ENCODE results near the gene SELENON.

SELENON gene

GRCh38 chr1:25864434-25864833 is 64.4 kb downstream of the SELENON start:
- no peak for DNase-seq

DNA sequence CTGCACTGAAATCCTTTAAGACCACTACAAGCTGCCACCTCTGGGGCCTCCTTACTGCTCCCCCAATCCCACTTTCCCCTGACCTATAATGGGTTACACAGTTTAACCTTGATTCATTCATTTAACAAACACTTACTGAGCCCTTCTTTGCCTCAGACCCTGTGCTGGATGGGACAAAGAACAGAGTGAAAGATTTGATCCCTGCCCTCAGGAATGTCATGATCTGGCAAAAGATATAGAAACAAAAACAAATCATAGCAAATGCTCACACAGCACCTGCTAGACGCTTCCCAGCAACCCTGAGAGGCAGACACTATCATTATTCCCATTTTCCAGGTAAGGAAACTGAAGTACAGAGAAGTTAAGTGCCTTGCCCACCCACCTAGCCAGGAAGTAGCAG is 66.3 kb downstream of the SELENON start:
- DNase-seq: no peak

DNA sequence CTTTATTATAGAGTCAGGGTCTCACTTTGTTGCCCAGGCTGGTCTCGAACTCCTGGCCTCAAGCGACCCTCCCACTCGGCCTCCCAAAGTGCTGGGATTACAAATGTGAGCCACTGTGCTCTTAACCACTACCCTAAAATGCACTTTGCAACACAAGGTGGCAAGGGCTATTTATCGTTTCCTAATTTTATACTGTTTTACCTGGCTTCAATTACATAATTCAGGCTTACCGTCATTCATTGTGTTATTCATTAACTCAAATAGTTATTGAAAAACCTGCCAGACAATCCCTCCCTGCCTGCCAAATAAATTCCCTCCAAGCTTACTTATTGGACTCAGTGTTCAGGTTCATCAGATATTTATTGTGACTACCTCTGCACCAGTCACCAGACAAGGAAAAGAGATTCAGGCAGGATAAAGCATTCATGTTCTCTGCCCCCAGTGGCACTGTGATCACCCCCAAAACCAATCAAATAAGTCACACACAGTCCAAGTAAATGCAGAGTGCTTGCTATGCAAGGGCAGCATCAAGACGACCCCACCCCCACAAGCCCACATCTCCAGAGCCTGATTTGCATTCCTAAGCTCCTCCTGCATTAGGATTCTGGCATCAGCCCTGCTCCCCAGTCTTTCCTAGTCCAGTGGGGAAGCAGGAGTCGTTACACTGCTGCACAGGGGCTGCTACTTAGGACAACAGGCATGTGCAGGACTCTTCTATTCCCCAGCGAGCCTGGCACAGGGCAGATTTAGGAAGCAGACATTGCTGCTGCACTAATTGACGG is 67.4 kb downstream of the SELENON start:
- DNase-seq: no peak
